NCI-H226 (cell line): ENCODE data around the gene VCPKMT.

Experiments used
- DNase-seq: peaks from one replicate; pipeline ENCODE4 v3.0.0-alpha.2; 2015

Gene VCPKMT

GRCh38 chr14:50116181-50116956, at the start of gene VCPKMT:
VCPKMT (minus strand) TSS chr14:50116572; CDS start chr14:50116552, 20 bp downstream.
- peak; percentile 86 for DNase-seq

GRCh38 chr14:50156111-50156510, 39.7 kb upstream of the VCPKMT start:
- no peak for DNase-seq

GRCh38 chr14:50148799-50149198, 32.4 kb upstream of the VCPKMT start:
- DNase-seq = no peak

GRCh38 chr14:50139192-50139591, 22.8 kb upstream of the VCPKMT start:
- no peak for DNase-seq

- no peak for DNase-seq
Measured at GRCh38 chr14:50127802-50128201, 11.4 kb upstream of the VCPKMT start.

GRCh38 chr14:50123062-50123461, 6.7 kb upstream of the VCPKMT start:
- DNase-seq = no peak

- no peak for DNase-seq
Measured at GRCh38 chr14:50122291-50122690, 5.9 kb upstream of the VCPKMT start.

GRCh38 chr14:50121486-50121885, 5.1 kb upstream of the VCPKMT start:
- DNase-seq = no peak

- DNase-seq = no peak
Measured at GRCh38 chr14:50117456-50117855, 1.1 kb upstream of the VCPKMT start.

- DNase-seq = no peak
Measured at GRCh38 chr14:50116966-50117365, 594 bp upstream of the VCPKMT start.

- DNase-seq = no peak
Measured at GRCh38 chr14:50113381-50114035, 2.9 kb downstream of the VCPKMT start.

GRCh38 chr14:50110323-50111037, 5.9 kb downstream of the VCPKMT start:
- DNase-seq = no peak

GRCh38 chr14:50109342-50109741, 7.0 kb downstream of the VCPKMT start:
- no peak for DNase-seq

- no peak for DNase-seq
Measured at GRCh38 chr14:50107850-50108249, 8.5 kb downstream of the VCPKMT start.

- DNase-seq = no peak
Measured at GRCh38 chr14:50106178-50106577, 10.2 kb downstream of the VCPKMT start.

- no peak for DNase-seq
Measured at GRCh38 chr14:50103558-50103957, 12.8 kb downstream of the VCPKMT start.

GRCh38 chr14:50101417-50101816, 15.0 kb downstream of the VCPKMT start:
- no peak for DNase-seq

GRCh38 chr14:50100805-50101204, 15.6 kb downstream of the VCPKMT start:
- no peak for DNase-seq

GRCh38 chr14:50099335-50099734, 17.0 kb downstream of the VCPKMT start:
- DNase-seq = no peak

GRCh38 chr14:50095895-50096294, 20.5 kb downstream of the VCPKMT start:
- DNase-seq = no peak

GRCh38 chr14:50094056-50094755, 22.2 kb downstream of the VCPKMT start:
- DNase-seq = no peak

GRCh38 chr14:50093496-50093895, 22.9 kb downstream of the VCPKMT start:
- DNase-seq = no peak

GRCh38 chr14:50092006-50092555, 24.3 kb downstream of the VCPKMT start:
- no peak for DNase-seq
